ENCODE results near the gene TMEM119. TPM values are rescaled to one million over a fixed set of nuclear protein-coding genes. Genes with fewer than 3 reads are reported as not detected.
"Not testable (repeated sequence)": the region's sequence is repeated elsewhere in the genome, so short reads cannot be mapped to it uniquely, and the experiment has no call there.

Gene TMEM119
- total RNA-seq, 1 donor, result 83.3 TPM

- H3K4me3 ChIP-seq (ENCODE audit: low read depth, low read length), result no peak within 1 kb of the TSS
Observed at GRCh38 chr12:108633534-108634248, 35.8 kb upstream of the TMEM119 start, which contains the start of gene SELPLG. SELPLG (minus strand) TSS chr12:108633894; CDS start chr12:108624307, 9,587 bp downstream.

GRCh38 chr12:108633081-108633533 lies 35.2 kb upstream of the TMEM119 start:
- no peak for DNase-seq (ENCODE audit: low read depth)
- no peak for TF ChIP-seq CTCF (IDR thresholded peaks at IDR 0.05; ENCODE audit: insufficient read depth, low read depth, low read length)
- no peak overlapping the region for H3K4me3 ChIP-seq (ENCODE audit: low read depth, low read length)

More at GRCh38 chr12:108633534-108634248, 35.8 kb upstream of the TMEM119 start, which contains the start of gene SELPLG:
- no peak for DNase-seq (ENCODE audit: low read depth)
- TF ChIP-seq CTCF (IDR thresholded peaks at IDR 0.05; ENCODE audit: insufficient read depth, low read depth, low read length), result no peak

GRCh38 chr12:108631261-108631660 lies 33.4 kb upstream of the TMEM119 start:
- DNase-seq (ENCODE audit: low read depth), result peak; percentile 35
- H3K4me3 ChIP-seq (ENCODE audit: low read depth, low read length), result not testable (repeated sequence)

GRCh38 chr12:108630481-108631207 lies 32.8 kb upstream of the TMEM119 start:
- no peak overlapping the region for H3K4me3 ChIP-seq (ENCODE audit: low read depth, low read length)
- peak; percentile 87 for DNase-seq (ENCODE audit: low read depth)
- TF ChIP-seq CTCF (IDR thresholded peaks at IDR 0.05; ENCODE audit: insufficient read depth, low read depth, low read length), result no peak

- TF ChIP-seq CTCF (IDR thresholded peaks at IDR 0.05; ENCODE audit: insufficient read depth, low read depth, low read length), result no peak
- DNase-seq (ENCODE audit: low read depth), result peak; percentile 88
- H3K4me3 ChIP-seq (ENCODE audit: low read depth, low read length), result no peak overlapping the region
Observed at GRCh38 chr12:108629824-108630476, 32.1 kb upstream of the TMEM119 start.

GRCh38 chr12:108629151-108629550 lies 31.3 kb upstream of the TMEM119 start:
- no peak for DNase-seq (ENCODE audit: low read depth)
- peak overlapping the region; percentile 38 for H3K4me3 ChIP-seq (ENCODE audit: low read depth, low read length)
- TF ChIP-seq CTCF (IDR thresholded peaks at IDR 0.05; ENCODE audit: insufficient read depth, low read depth, low read length), result no peak
